ENCODE data around the gene MAP3K9. TPM values are rescaled to one million over a fixed set of nuclear protein-coding genes. Genes with fewer than 3 reads are reported as not detected.

MAP3K9 gene
- total and polyA plus RNA-seq, 2 donors (not counting 3 experiments of a cell fraction or from before 2014, with no cell fraction given), result 0.06 to 0.11 TPM

- dilution Hi-C loops (cut with MboI; ENCODE audit: extremely low pct_ligation_motif_present, low sequenced_read_pairs), result no loop called here
- Histone ChIP-seq H3K79me2 (ENCODE audit: control insufficient read depth, insufficient read depth, low read length) (no peaks in the 10 kb centered on the region), H3K4me2 (ENCODE audit: insufficient read depth, low read length) (no peak overlapping the region), H3K4me3 (replicated peaks in 1 of 3; ENCODE audit: insufficient read depth in 1 of 3, low read depth in 1 of 3, low read length in 3 of 3) (no peak overlapping the region), H3K9ac (replicated peaks; ENCODE audit: extremely low read depth, insufficient read depth, low read length) (no peak overlapping the region), H3K36me3 (ENCODE audit: control insufficient read depth in 2 of 2, extremely low read depth in 1 of 2, insufficient read depth in 2 of 2, low read length in 2 of 2) (no peaks in the 10 kb centered on the region), H3K9me1 (replicated peaks; ENCODE audit: control insufficient read depth, extremely low read depth, insufficient read depth, low read length) (no peaks in the 10 kb centered on the region), H3K27me3 (ENCODE audit: control insufficient read depth in 2 of 2, insufficient read depth in 2 of 2, low read length in 2 of 2) (peaks cover 28 to 33% of the 10 kb centered on the region in 2 experiments), H2AFZ (ENCODE audit: low read depth, low read length) (no peak overlapping the region), H3K27ac (ENCODE audit: insufficient read depth, low read depth, low read length) (no peak overlapping the region), H3K4me1 (ENCODE audit: control insufficient read depth, extremely low read depth, insufficient read depth, low read length) (no peaks in the 10 kb centered on the region), H4K20me1 (replicated peaks; ENCODE audit: control insufficient read depth, extremely low read depth, insufficient read depth, low read length) (no peaks in the 10 kb centered on the region), H3K9me3 (replicated peaks; ENCODE audit: control insufficient read depth, insufficient read depth, low read length) (no peaks in the 10 kb centered on the region)
- no peak for TF ChIP-seq EZH2 (IDR thresholded peaks at IDR 0.05; ENCODE audit: borderline replicate concordance, low read depth, low read length, severe bottlenecking)
- no peak for TF ChIP-seq JUN (IDR thresholded peaks at IDR 0.05; ENCODE audit: borderline replicate concordance, insufficient read depth, insufficient read length, low read depth)
- no peak for TF ChIP-seq MYC (IDR thresholded peaks at IDR 0.05; ENCODE audit: low read depth, low read length)
- TF ChIP-seq POLR2AphosphoS5 (IDR thresholded peaks at IDR 0.05; ENCODE audit: insufficient read depth, low read depth, low read length), result no peak
- TF ChIP-seq FOS (IDR thresholded peaks at IDR 0.05; ENCODE audit: borderline replicate concordance, insufficient read depth, low read length), result no peak
- no peak for TF ChIP-seq MAX (IDR thresholded peaks at IDR 0.05; ENCODE audit: insufficient read depth, insufficient read length)
- ChIA-PET CTCF (interaction anchor here (1.1 to 4.3 kb wide), 6 partner anchors 7 to 194 kb away, joined by 3 to 43 read pairs (median 18); partner anchors contain the start of genes MAP3K9 and PCNX1), POLR2A (no interaction called here)
- no peak for DNase-seq (ENCODE audit: low read depth, low spot score)
- FAIRE-seq, result no peak
- no TSS peak for BruUV-seq (replicated peaks)
- intact Hi-C loops (cut with micrococcal nuclease), result loop anchor here (2.0 kb wide), 2 partner anchors 194 to 770 kb away; no protein-coding TSS in a partner anchor
Measured at GRCh38 chr14:70816525-70816924, 7.2 kb upstream of the MAP3K9 start.

DNA sequence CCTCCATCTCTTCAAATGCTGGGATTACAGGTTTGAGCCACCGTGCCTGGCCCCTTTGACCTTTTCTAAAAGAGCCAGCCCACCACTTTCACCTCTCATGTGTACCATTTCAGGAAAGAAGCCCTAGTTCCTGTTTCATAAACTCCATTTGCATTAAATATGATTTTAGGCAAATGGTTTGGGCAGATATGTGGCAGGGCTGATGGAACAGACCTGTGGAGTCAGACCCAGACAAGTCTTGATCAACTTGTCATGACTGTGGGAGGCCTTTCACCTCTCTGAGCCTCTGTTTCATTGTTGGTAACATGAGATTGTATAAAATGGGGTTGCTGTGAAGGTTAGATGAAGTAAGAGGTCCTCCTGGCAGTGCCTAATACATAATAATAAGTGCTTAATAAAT is 5.2 kb upstream of the MAP3K9 start:
- Histone ChIP-seq H3K27me3 (ENCODE audit: control insufficient read depth in 2 of 2, insufficient read depth in 2 of 2, low read length in 2 of 2) (peaks cover 27 to 32% of the 10 kb centered on the region in 2 experiments), H3K27ac (ENCODE audit: insufficient read depth, low read depth, low read length) (no peak overlapping the region), H3K36me3 (ENCODE audit: control insufficient read depth in 2 of 2, extremely low read depth in 1 of 2, insufficient read depth in 2 of 2, low read length in 2 of 2) (no peaks in the 10 kb centered on the region), H3K4me3 (replicated peaks in 1 of 3; ENCODE audit: insufficient read depth in 1 of 3, low read depth in 1 of 3, low read length in 3 of 3) (no peak overlapping the region), H4K20me1 (replicated peaks; ENCODE audit: control insufficient read depth, extremely low read depth, insufficient read depth, low read length) (no peaks in the 10 kb centered on the region), H2AFZ (ENCODE audit: low read depth, low read length) (no peak overlapping the region), H3K9me3 (replicated peaks; ENCODE audit: control insufficient read depth, insufficient read depth, low read length) (no peaks in the 10 kb centered on the region), H3K79me2 (ENCODE audit: control insufficient read depth, insufficient read depth, low read length) (no peaks in the 10 kb centered on the region), H3K4me1 (ENCODE audit: control insufficient read depth, extremely low read depth, insufficient read depth, low read length) (peaks cover 3% of the 10 kb centered on the region), H3K4me2 (ENCODE audit: insufficient read depth, low read length) (no peak overlapping the region), H3K9me1 (replicated peaks; ENCODE audit: control insufficient read depth, extremely low read depth, insufficient read depth, low read length) (no peaks in the 10 kb centered on the region), H3K9ac (replicated peaks; ENCODE audit: extremely low read depth, insufficient read depth, low read length) (no peak overlapping the region)
- TF ChIP-seq EZH2 (IDR thresholded peaks at IDR 0.05; ENCODE audit: borderline replicate concordance, low read depth, low read length, severe bottlenecking) (no peak), FOS (IDR thresholded peaks at IDR 0.05; ENCODE audit: borderline replicate concordance, insufficient read depth, low read length) (no peak), GATA2 (IDR thresholded peaks at IDR 0.05; ENCODE audit: insufficient read depth, insufficient read length, low read depth, low read length) (no peak), POLR2A (IDR thresholded peaks at IDR 0.05; ENCODE audit: low read depth, low read length) (no peak), MAX (IDR thresholded peaks at IDR 0.05; ENCODE audit: insufficient read depth, insufficient read length) (no peak), MYC (IDR thresholded peaks at IDR 0.05; ENCODE audit: low read depth, low read length) (no peak), JUN (IDR thresholded peaks at IDR 0.05; ENCODE audit: borderline replicate concordance, insufficient read depth, insufficient read length, low read depth) (no peak)
- TF ChIP-seq, protein P1, sequence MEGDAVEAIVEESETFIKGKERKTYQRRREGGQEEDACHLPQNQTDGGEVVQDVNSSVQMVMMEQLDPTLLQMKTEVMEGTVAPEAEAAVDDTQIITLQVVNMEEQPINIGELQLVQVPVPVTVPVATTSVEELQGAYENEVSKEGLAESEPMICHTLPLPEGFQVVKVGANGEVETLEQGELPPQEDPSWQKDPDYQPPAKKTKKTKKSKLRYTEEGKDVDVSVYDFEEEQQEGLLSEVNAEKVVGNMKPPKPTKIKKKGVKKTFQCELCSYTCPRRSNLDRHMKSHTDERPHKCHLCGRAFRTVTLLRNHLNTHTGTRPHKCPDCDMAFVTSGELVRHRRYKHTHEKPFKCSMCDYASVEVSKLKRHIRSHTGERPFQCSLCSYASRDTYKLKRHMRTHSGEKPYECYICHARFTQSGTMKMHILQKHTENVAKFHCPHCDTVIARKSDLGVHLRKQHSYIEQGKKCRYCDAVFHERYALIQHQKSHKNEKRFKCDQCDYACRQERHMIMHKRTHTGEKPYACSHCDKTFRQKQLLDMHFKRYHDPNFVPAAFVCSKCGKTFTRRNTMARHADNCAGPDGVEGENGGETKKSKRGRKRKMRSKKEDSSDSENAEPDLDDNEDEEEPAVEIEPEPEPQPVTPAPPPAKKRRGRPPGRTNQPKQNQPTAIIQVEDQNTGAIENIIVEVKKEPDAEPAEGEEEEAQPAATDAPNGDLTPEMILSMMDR (IDR thresholded peaks at IDR 0.05; ENCODE audit: extremely low read depth in 1 of 2, insufficient read depth in 1 of 2, low read depth in 1 of 2, low read length in 2 of 2), result no peak
- intact Hi-C loops (cut with micrococcal nuclease) (no loop called here), dilution Hi-C loops (cut with MboI; ENCODE audit: extremely low pct_ligation_motif_present, low sequenced_read_pairs) (no loop called here)
- DNase-seq (ENCODE audit: low read depth, low spot score) (no peak), FAIRE-seq (no peak)
- CTCF ChIA-PET, result interaction anchor here (0.6 kb wide), 1 partner anchor 189 kb away, joined by 3 read pairs; no protein-coding TSS in a partner anchor
- no TSS peak for BruUV-seq (replicated peaks)
- POLR2A ChIA-PET, result no interaction called here
